GM12878 (cell line): ENCODE data around the gene ACTL10. TPM values are rescaled to one million over a fixed set of nuclear protein-coding genes. Genes with fewer than 3 reads are reported as not detected.
A peak's percentile ranks its signal among the peaks of the same experiment; 100 is the strongest.

Source experiments
- BACH1 ChIP-seq: fragments of 450-650 bp; IDR thresholded peaks from 2 replicates; pipeline ENCODE4 v1.6.1; 2017; ENCODE audit warnings: mild to moderate bottlenecking, borderline replicate concordance
- CREM ChIP-seq: IDR thresholded peaks from 2 replicates; pipeline ENCODE4 v1.6.1; 2014; ENCODE audit warnings: antibody characterized with exemption, low read depth
- DPF2 ChIP-seq: fragments of 450-650 bp; IDR thresholded peaks from 2 replicates; pipeline ENCODE4 v1.6.1; 2017; ENCODE audit warnings: mild to moderate bottlenecking
- HDAC6 ChIP-seq: fragments of 200-600 bp; sonication (generic); IDR thresholded peaks from one replicate; pipeline ENCODE4 v1.8.0; 2017; ENCODE audit warnings: antibody characterized with exemption; ENCODE audit not compliant: unreplicated experiment
- IKZF1 ChIP-seq: fragments of 450-650 bp; conservative IDR thresholded peaks from 2 replicates; pipeline ENCODE4 v1.6.1; 2017; ENCODE audit warnings: antibody characterized with exemption, mild to moderate bottlenecking
- POU2F2 ChIP-seq: IDR thresholded peaks from 3 replicates; pipeline ENCODE4 v1.6.1; 2011; ENCODE audit warnings: low read depth, mild to moderate bottlenecking, low read length, borderline replicate concordance
- RAD51 ChIP-seq: fragments of 450-650 bp; IDR thresholded peaks from 2 replicates; pipeline ENCODE4 v1.6.1; 2016; ENCODE audit warnings: moderate library complexity, mild to moderate bottlenecking, inconsistent platforms
- RCOR1 ChIP-seq: conservative IDR thresholded peaks from 2 replicates; pipeline ENCODE4 v1.6.1; 2012; ENCODE audit warnings: low read depth, low read length, improper control_type of control experiment
- RUNX3 ChIP-seq: IDR thresholded peaks from 2 replicates; pipeline ENCODE4 v1.6.1; 2012; ENCODE audit warnings: low read length, inconsistent platforms
- SIN3A ChIP-seq: IDR thresholded peaks from 2 replicates; pipeline ENCODE4 v1.6.1; 2012; ENCODE audit warnings: low read depth, low read length, improper control_type of control experiment
- SPI1 ChIP-seq: IDR thresholded peaks from 2 replicates; pipeline ENCODE4 v1.6.1; 2011; ENCODE audit warnings: low read depth, mild to moderate bottlenecking, low read length, moderate library complexity, borderline replicate concordance; ENCODE audit not compliant: insufficient read depth
- USF1 ChIP-seq: IDR thresholded peaks from 2 replicates; pipeline ENCODE4 v1.6.1; 2011; ENCODE audit warnings: borderline replicate concordance, low read depth, mild to moderate bottlenecking, moderate library complexity, mixed read lengths, low read length; ENCODE audit not compliant: insufficient read depth; ENCODE audit errors: extremely low read length
- ZBTB11 ChIP-seq: fragments of 450-650 bp; formaldehyde crosslinking; IDR thresholded peaks from 2 replicates; pipeline ENCODE4 v1.5.0; 2022; ENCODE audit warnings: mild to moderate bottlenecking, missing genetic modification characterization
- ZBTB33 ChIP-seq: fragments of 450-650 bp; IDR thresholded peaks from 2 replicates; pipeline ENCODE4 v1.6.1; 2017; ENCODE audit warnings: mild to moderate bottlenecking
- polyA plus RNA-seq, 11 experiments: library from polyadenylated mRNA; depleted of rRNA in 4 of 11; unstranded in 6 of 11; stranded (reverse) in 5 of 11; fragments of >200 nt; fragmentation: Nextera tagmentation in 4 of 11; fragmentation: Illumina TruSeq in 1 of 11; extraction: Ambion mirVana in 4 of 11; extraction: Trizol in 1 of 11; gene quantifications; 1 replicate in 1 of 11; 2 replicates in 10 of 11; pipeline versions ENCODE4 v1.2.1 to v1.2.3, GENCODE V29; 2011 to 2016; ENCODE audit warnings: inconsistent platforms in 2 of 11, missing spikeins in 2 of 11, low read depth in 1 of 11
- total RNA-seq, 4 experiments: library from RNA; depleted of rRNA in 3 of 4; stranded (reverse); fragments of >200 nt in 3 of 4; fragmentation: Illumina TruSeq in 1 of 4; extraction: Trizol in 1 of 4; gene quantifications; 2 replicates each; pipeline versions ENCODE4 v1.2.1 to v1.2.3, GENCODE V29; 2013 to 2021
- TF ChIP-seq, protein P1 (sequence below): IDR thresholded peaks from 2 replicates; pipeline ENCODE4 v1.6.1; 2011; ENCODE audit warnings: borderline replicate concordance, low read depth, mild to moderate bottlenecking, moderate library complexity, low read length; ENCODE audit not compliant: insufficient read depth, poor library complexity, severe bottlenecking
- TF ChIP-seq, protein P2 (sequence below): fragments of 450-650 bp; IDR thresholded peaks from 2 replicates; pipeline ENCODE4 v1.6.1; 2016; ENCODE audit warnings: mild to moderate bottlenecking

ACTL10 gene
- total and polyA plus RNA-seq, 10 of the 15 experiments (the other 5 are each of a cell fraction or from before 2014, with no cell fraction given) = 0.12 to 5.0 (median 0.89) TPM

GRCh38 chr20:33663161-33664084 lies 3.3 kb upstream of the ACTL10 start (continued):
- TF ChIP-seq CREM = 0 out of 2 replicates have a peak, but pooled peaks have one; percentile 2
- no peak for TF ChIP-seq RCOR1
- TF ChIP-seq POU2F2 = 0 out of 3 replicates have a peak, but pooled peaks have one; percentile 48
- no peak for TF ChIP-seq USF1
- TF ChIP-seq, protein P1, sequence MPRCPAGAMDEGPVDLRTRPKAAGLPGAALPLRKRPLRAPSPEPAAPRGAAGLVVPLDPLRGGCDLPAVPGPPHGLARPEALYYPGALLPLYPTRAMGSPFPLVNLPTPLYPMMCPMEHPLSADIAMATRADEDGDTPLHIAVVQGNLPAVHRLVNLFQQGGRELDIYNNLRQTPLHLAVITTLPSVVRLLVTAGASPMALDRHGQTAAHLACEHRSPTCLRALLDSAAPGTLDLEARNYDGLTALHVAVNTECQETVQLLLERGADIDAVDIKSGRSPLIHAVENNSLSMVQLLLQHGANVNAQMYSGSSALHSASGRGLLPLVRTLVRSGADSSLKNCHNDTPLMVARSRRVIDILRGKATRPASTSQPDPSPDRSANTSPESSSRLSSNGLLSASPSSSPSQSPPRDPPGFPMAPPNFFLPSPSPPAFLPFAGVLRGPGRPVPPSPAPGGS = no peak
- TF ChIP-seq DPF2 = peak; percentile 78
- no peak for TF ChIP-seq ZBTB33
- TF ChIP-seq, protein P2, sequence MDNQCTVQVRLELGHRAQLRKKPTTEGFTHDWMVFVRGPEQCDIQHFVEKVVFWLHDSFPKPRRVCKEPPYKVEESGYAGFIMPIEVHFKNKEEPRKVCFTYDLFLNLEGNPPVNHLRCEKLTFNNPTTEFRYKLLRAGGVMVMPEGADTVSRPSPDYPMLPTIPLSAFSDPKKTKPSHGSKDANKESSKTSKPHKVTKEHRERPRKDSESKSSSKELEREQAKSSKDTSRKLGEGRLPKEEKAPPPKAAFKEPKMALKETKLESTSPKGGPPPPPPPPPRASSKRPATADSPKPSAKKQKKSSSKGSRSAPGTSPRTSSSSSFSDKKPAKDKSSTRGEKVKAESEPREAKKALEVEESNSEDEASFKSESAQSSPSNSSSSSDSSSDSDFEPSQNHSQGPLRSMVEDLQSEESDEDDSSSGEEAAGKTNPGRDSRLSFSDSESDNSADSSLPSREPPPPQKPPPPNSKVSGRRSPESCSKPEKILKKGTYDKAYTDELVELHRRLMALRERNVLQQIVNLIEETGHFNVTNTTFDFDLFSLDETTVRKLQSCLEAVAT = no peak
- no peak for TF ChIP-seq HDAC6
- peak; percentile 62; the same call in 1 of the 2 replicates for TF ChIP-seq SIN3A
- peak; percentile 79 for TF ChIP-seq ZBTB11 (CRISPR knock-in tag)
- TF ChIP-seq RAD51 = no peak
- peak; percentile 75; the same call in 1 of the 2 replicates for TF ChIP-seq BACH1
- peak; percentile 58 for TF ChIP-seq RUNX3
- TF ChIP-seq SPI1 = no peak
- TF ChIP-seq IKZF1 = peak; percentile 59
